Adrenal gland (tissue), 12 donors: Measurements from ENCODE around the gene SESTD1. TPM values are rescaled to one million over a fixed set of nuclear protein-coding genes. Genes with fewer than 3 reads are reported as not detected.

Experiments
- DNase-seq, 7 donors: peaks; one replicate each; pipeline ENCODE4 v3.0.0-alpha.2; 2019 to 2020
- H3K27ac ChIP-seq, 5 donors: fragments of 200-600 bp; sonication (generic) in 4 of 5; 1 replicate in 3 of 5; 2 replicates in 2 of 5; pipeline versions ENCODE4 v1.5.1 to v1.8.0; 2016 to 2020; ENCODE audit warnings: mild to moderate bottlenecking in 1 of 5
- H3K27me3 ChIP-seq: fragments of 200-600 bp; 2 replicates; pipeline ENCODE4 v1.8.0; 2021
- H3K36me3 ChIP-seq, 2 donors: fragments of 200-600 bp; replicated peaks in 1 of 2; 1 replicate in 1 of 2; 2 replicates in 1 of 2; pipeline versions ENCODE4 v1.5.1 to v1.8.0; 2018 to 2022
- H3K4me1 ChIP-seq, 2 donors: fragments of 200-600 bp; replicated peaks in 1 of 2; 1 replicate in 1 of 2; 2 replicates in 1 of 2; pipeline versions ENCODE4 v1.5.1 to v1.8.0; 2018 to 2021
- H3K4me3 ChIP-seq, 4 donors: fragments of 200-600 bp; sonication (generic) in 3 of 4; one replicate each; pipeline ENCODE4 v1.5.1; 2016 to 2018
- H3K9me3 ChIP-seq, 3 donors: fragments of 200-600 bp; sonication (generic) in 1 of 3; replicated peaks in 1 of 3; 1 replicate in 2 of 3; 2 replicates in 1 of 3; pipeline versions ENCODE4 v1.5.1 to v1.8.0; 2016 to 2021
- POLR2A ChIP-seq, 2 donors: fragments of 450-650 bp; IDR thresholded peaks; one replicate each; pipeline ENCODE4 v1.6.1; 2017; ENCODE audit warnings: antibody characterized with exemption in 2 of 2, mild to moderate bottlenecking in 2 of 2, moderate library complexity in 1 of 2
- WGBS, 4 donors: extraction: QIAGEN DNeasy Blood & Tissue Kit in 2 of 4; methylation state at CpG; one replicate each; pipeline versions ENCODE4 v1.1.5 to v1.1.7; 2013 to 2017; 5-methylcytosine and 5-hydroxymethylcytosine counted together
- intact Hi-C, 2 donors: fragments of 100-400 bp; cut with DNase I; formaldehyde crosslinking; loops; one replicate each; pipeline versions ENCODE4 v1.14.1 to v1.15.0; 2022 to 2023
- polyA plus RNA-seq, 3 donors: library from polyadenylated mRNA; stranded (reverse); fragments of 200-250 nt in 2 of 3; fragments of 350-450 nt in 1 of 3; fragmentation: Illumina TruSeq in 1 of 3; extraction: RNeasy Lipid Tissue Mini Kit (QIAGEN cat#74804) in 1 of 3; gene quantifications; one replicate each; pipeline ENCODE4 v1.2.3, GENCODE V29; 2013 to 2014
- total RNA-seq, 9 donors: library from RNA; depleted of rRNA in 4 of 9; stranded (reverse); fragments of >200 nt in 4 of 9; fragments of 120-200 nt in 1 of 9; fragmentation: NEBNext Ultra II Directional in 1 of 9; extraction: Animal tissue kit (Norgen Biotek cat#: 25700) in 1 of 9; gene quantifications; one replicate each; pipeline versions ENCODE4 v1.1.0 to v1.2.4, GENCODE V29; 2013 to 2023
- TF ChIP-seq, protein P1 (sequence below), 6 experiments: fragments of 450-650 bp in 4 of 6; fragments of 200-600 bp in 2 of 6; sonication (generic) in 1 of 6; IDR thresholded peaks; 1 replicate in 5 of 6; 2 replicates in 1 of 6; pipeline versions ENCODE4 v1.5.1 to v1.8.0; 2016 to 2021; ENCODE audit warnings: antibody characterized with exemption in 6 of 6, mild to moderate bottlenecking in 2 of 6, moderate library complexity in 1 of 6
- donor health status: healthy with polysubstance abuse.
- donor health status: Bipolar disorder and iron deficiency.
- donor health status: DM: yes; HTN: yes; CAD: no.
- donor health status: DM: no; HTN: no; CAD: no.
- donor health status: DM: no; HTN: no; CAD: no.
- donor health status: DM: yes; HTN: yes; CAD: no.

The SESTD1 gene
- total and polyA plus RNA-seq, 12 donors: 4.7 to 28.2 (median 14.8) TPM

DNA sequence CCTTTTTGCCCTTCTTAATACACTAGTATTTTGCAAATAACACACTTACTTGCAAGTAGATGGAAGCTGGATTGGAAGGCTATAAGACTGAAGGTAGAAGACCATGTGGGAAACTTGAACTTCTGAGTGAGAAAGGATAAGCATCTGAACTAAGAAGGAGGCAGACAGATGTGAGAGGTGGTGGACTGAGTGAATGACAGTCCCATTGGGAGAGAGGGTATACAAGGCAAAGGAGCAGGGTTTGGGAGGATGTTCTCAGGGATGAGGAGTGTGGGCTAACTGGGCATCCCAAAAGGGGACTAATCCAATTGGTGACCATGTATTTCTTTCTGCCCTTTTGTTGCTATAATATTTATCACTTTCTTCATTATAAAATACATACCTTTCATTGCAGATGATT lies 20.4 kb upstream of the SESTD1 start:
- no peak overlapping the region for H3K4me3 ChIP-seq
- no peak for TF ChIP-seq POLR2A (IDR thresholded peaks at IDR 0.05)
- TF ChIP-seq, protein P1, sequence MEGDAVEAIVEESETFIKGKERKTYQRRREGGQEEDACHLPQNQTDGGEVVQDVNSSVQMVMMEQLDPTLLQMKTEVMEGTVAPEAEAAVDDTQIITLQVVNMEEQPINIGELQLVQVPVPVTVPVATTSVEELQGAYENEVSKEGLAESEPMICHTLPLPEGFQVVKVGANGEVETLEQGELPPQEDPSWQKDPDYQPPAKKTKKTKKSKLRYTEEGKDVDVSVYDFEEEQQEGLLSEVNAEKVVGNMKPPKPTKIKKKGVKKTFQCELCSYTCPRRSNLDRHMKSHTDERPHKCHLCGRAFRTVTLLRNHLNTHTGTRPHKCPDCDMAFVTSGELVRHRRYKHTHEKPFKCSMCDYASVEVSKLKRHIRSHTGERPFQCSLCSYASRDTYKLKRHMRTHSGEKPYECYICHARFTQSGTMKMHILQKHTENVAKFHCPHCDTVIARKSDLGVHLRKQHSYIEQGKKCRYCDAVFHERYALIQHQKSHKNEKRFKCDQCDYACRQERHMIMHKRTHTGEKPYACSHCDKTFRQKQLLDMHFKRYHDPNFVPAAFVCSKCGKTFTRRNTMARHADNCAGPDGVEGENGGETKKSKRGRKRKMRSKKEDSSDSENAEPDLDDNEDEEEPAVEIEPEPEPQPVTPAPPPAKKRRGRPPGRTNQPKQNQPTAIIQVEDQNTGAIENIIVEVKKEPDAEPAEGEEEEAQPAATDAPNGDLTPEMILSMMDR (IDR thresholded peaks at IDR 0.05): no peak
- no peaks in the 10 kb centered on the region for H3K27me3 ChIP-seq
- no peak for DNase-seq
- intact Hi-C loops: no loop called here
- H3K36me3 ChIP-seq: no peaks in the 10 kb centered on the region
- no peaks in the 10 kb centered on the region for H3K4me1 ChIP-seq
- H3K27ac ChIP-seq: no peak overlapping the region
- H3K9me3 ChIP-seq: no peaks in the 10 kb centered on the region

DNA sequence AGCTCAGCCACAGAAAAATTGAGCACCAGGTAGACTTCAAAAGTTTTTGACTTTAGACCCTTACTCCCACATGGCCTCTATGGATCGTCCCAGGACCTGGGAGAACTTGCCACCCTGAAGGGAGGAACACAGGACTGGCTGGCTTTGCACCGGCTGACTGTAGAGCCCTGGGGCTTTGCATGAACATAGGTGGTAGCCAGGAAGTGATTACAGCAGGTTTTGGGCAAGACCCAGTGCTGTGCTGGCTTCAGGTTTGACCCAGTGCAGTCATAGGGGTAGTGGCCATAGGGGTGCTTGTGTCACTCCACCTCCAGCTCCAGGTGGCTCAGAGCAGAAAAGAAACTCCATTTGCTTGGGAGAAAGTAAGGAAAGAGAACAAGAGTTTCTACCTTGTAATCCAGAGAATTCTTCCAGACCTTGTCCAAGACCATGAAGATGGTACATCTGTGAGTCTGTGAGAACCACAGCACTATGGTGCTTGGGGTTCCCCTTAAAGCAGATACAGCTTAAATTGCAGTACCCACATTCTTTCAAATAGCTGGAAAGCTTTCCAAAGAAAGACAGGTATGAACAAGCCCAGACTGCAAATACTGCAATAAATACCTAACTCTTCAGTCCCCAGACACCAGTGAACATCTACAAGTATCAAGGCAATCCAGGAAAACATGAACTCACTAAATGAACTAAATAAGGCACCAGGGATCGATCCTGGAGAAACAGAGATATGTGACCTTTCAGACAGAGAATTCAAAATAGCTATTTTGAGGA lies 13.0 kb upstream of the SESTD1 start:
- Histone ChIP-seq H3K4me1 (no peaks in the 10 kb centered on the region), H3K4me3 (no peak overlapping the region), H3K27ac (no peak overlapping the region), H3K36me3 (no peaks in the 10 kb centered on the region), H3K9me3 (no peaks in the 10 kb centered on the region), H3K27me3 (no peaks in the 10 kb centered on the region)
- 88 to 93% (median 90%) methylated on average over 3 of the region's 3 CpGs for WGBS, 4 donors
- DNase-seq: no peak
- no peak for TF ChIP-seq POLR2A (IDR thresholded peaks at IDR 0.05)
- TF ChIP-seq, protein P1 (IDR thresholded peaks at IDR 0.05): no peak
- intact Hi-C loops: no loop called here

DNA sequence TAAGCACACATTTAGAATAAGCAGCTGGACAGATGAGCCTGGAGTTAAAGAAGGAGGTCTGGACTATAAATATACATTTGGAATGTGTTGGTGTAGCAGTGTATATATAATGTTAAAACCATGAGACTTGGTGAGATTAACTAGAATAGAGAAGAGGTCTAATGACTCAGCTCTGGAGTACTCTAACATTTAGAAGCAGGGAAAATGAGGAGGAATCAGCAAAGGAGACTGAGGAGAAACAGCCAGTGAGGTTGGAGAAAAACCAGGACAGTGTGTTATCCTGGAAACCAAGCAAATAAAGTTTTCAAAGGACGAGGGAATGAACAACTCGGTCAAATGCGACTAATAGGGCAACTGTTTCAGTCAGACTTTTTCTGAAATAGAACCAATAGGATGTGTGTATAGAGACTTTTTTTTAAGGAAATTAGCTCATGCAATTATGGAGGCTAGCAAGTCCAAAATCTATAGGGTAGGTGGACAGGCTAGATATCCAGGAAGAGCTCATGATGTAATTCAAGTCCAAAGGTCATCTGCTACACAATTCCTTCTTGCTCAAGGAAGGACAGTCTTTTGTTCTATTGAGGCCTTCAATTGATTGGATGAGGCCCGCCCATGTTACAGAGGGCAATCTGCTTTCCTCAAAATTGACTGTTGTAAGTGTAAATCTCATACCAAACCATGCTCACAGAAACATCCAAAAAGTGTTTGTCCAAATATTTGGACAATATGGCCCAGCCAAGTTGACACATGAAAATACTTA lies 10.8 kb upstream of the SESTD1 start:
- H3K27ac ChIP-seq: no peak overlapping the region
- H3K36me3 ChIP-seq: no peaks in the 10 kb centered on the region
- H3K9me3 ChIP-seq: no peaks in the 10 kb centered on the region
- 84 to 94% (median 90%) methylated on average over 4 of the region's 4 CpGs for WGBS, 4 donors
- DNase-seq: no peak
- H3K27me3 ChIP-seq: no peaks in the 10 kb centered on the region
- no peak overlapping the region for H3K4me3 ChIP-seq
- H3K4me1 ChIP-seq: no peaks in the 10 kb centered on the region
- intact Hi-C loops: no loop called here
- TF ChIP-seq POLR2A (IDR thresholded peaks at IDR 0.05): no peak
- TF ChIP-seq, protein P1 (IDR thresholded peaks at IDR 0.05): no peak

DNA sequence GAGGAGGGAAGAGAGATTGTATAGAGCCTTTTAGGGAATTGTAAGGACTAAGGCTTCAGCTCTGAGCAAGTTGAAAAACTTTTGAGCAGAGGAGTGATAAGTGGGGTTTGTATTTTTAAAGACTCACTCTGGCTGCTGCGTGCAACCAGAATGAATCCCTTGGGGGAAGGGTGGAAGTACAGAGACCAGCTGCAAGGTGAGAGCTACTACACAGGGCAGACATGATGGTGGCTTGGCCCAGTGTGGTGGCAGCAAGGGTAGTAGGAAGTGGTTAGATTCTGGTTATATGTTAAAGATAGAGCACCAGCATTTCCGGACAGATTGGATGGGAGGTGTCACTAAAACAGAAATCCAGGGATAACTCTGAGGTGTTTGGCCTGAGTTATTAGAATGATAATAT lies 10.1 kb upstream of the SESTD1 start:
- no peak overlapping the region for H3K4me3 ChIP-seq
- no peaks in the 10 kb centered on the region for H3K36me3 ChIP-seq
- H3K9me3 ChIP-seq: no peaks in the 10 kb centered on the region
- H3K27ac ChIP-seq: no peak overlapping the region
- H3K27me3 ChIP-seq: no peaks in the 10 kb centered on the region
- 75 to 86% (median 79%) methylated on average over 2 of the region's 2 CpGs for WGBS, 4 donors
- DNase-seq: no peak
- intact Hi-C loops: no loop called here
- H3K4me1 ChIP-seq: no peaks in the 10 kb centered on the region
- no peak for TF ChIP-seq POLR2A (IDR thresholded peaks at IDR 0.05)
- TF ChIP-seq, protein P1 (IDR thresholded peaks at IDR 0.05): no peak
